Neural progenitor cell (in vitro differentiated cells): ENCODE results near the gene PPT2. TPM values are rescaled to one million over a fixed set of nuclear protein-coding genes. Genes with fewer than 3 reads are reported as not detected.

Experiments
- DNase-seq: peaks from one replicate; pipeline ENCODE4 v3.0.0-alpha.2; 2016; ENCODE audit warnings: low spot score
- H2AFZ ChIP-seq: fragments of 200-600 bp; sonication (generic); replicated peaks from 2 replicates; pipeline ENCODE4 v1.6.1; 2016; ENCODE audit warnings: antibody characterized with exemption
- H3F3A ChIP-seq: fragments of 200-600 bp; sonication (generic); 2 replicates; pipeline ENCODE4 v1.6.1; 2016; ENCODE audit warnings: antibody characterized with exemption, low read depth
- H3K27ac ChIP-seq: fragments of 200-600 bp; sonication (generic); 2 replicates; pipeline ENCODE4 v1.5.1; 2016; ENCODE audit warnings: mild to moderate bottlenecking
- H3K27me3 ChIP-seq: fragments of 200-600 bp; sonication (generic); 2 replicates; pipeline ENCODE4 v1.6.1; 2016; ENCODE audit warnings: mild to moderate bottlenecking, moderate library complexity
- H3K36me3 ChIP-seq: fragments of 200-600 bp; sonication (generic); 2 replicates; pipeline ENCODE4 v1.5.1; 2016
- H3K4me1 ChIP-seq: fragments of 200-600 bp; sonication (generic); 2 replicates; pipeline ENCODE4 v1.6.1; 2016; ENCODE audit warnings: mixed run types
- H3K4me2 ChIP-seq: fragments of 200-600 bp; sonication (generic); 2 replicates; pipeline ENCODE4 v1.6.1; 2016
- H3K4me3 ChIP-seq: fragments of 200-600 bp; sonication (generic); 2 replicates; pipeline ENCODE4 v1.5.1; 2016
- H3K79me2 ChIP-seq: fragments of 200-600 bp; sonication (generic); 2 replicates; pipeline ENCODE4 v1.6.1; 2016; ENCODE audit warnings: low read depth
- H3K9ac ChIP-seq: fragments of 200-600 bp; sonication (generic); 2 replicates; pipeline ENCODE4 v1.6.1; 2016
- H3K9me3 ChIP-seq: fragments of 200-600 bp; sonication (generic); 2 replicates; pipeline ENCODE4 v1.5.1; 2016; ENCODE audit warnings: low read depth
- H4K20me1 ChIP-seq: fragments of 200-600 bp; sonication (generic); 2 replicates; pipeline ENCODE4 v1.6.1; 2016; ENCODE audit warnings: low read depth
- H3K27ac Mint-ChIP-seq: 3 replicates; pipeline ENCODE4 v1.8.0; 2021; ENCODE audit warnings: mixed read lengths
- H3K27me3 Mint-ChIP-seq: 2 replicates; pipeline ENCODE4 v1.8.0; 2022; ENCODE audit warnings: low read depth, mild to moderate bottlenecking, inconsistent platforms, moderate library complexity, mixed read lengths; ENCODE audit not compliant: insufficient read depth
- H3K36me3 Mint-ChIP-seq: 3 replicates; pipeline ENCODE4 v1.8.0; 2021; ENCODE audit warnings: mixed read lengths
- H3K4me1 Mint-ChIP-seq: 3 replicates; pipeline ENCODE4 v1.8.0; 2021; ENCODE audit warnings: mixed read lengths
- H3K4me3 Mint-ChIP-seq: 3 replicates; pipeline ENCODE4 v1.8.0; 2021; ENCODE audit warnings: mild to moderate bottlenecking, moderate library complexity, mixed read lengths
- H3K9me3 Mint-ChIP-seq: 3 replicates; pipeline ENCODE4 v1.8.0; 2020; ENCODE audit warnings: mixed read lengths
- CTCF ChIP-seq: fragments of 200-600 bp; sonication (generic); IDR thresholded peaks from 2 replicates; pipeline ENCODE4 v1.5.1; 2017; ENCODE audit warnings: antibody characterized with exemption, mild to moderate bottlenecking
- EZH2 ChIP-seq: fragments of 200-600 bp; sonication (generic); IDR thresholded peaks from 2 replicates; pipeline ENCODE4 v1.6.1; 2017; ENCODE audit warnings: antibody characterized with exemption, mild to moderate bottlenecking, moderate library complexity
- EZH2phosphoT487 ChIP-seq: fragments of 200-600 bp; sonication (generic); IDR thresholded peaks from 2 replicates; pipeline ENCODE4 v1.6.1; 2017; ENCODE audit warnings: antibody characterized with exemption
- total RNA-seq: library from RNA; depleted of rRNA; stranded (reverse); fragments of >200 nt; gene quantifications from 2 replicates; pipeline ENCODE4 v1.2.3, GENCODE V29; 2015; ENCODE audit warnings: low replicate concordance

PPT2 gene
- total RNA-seq, 1 donor from 2014 or later = 18.6 TPM

GRCh38 chr6:32146687-32147086 is 7.3 kb upstream of the PPT2 start:
- H3K36me3 ChIP-seq = no peaks in the 10 kb centered on the region
- no peak overlapping the region for H3K9ac ChIP-seq
- no peak overlapping the region for H2AFZ ChIP-seq
- H3K79me2 ChIP-seq = no peaks in the 10 kb centered on the region
- H3F3A ChIP-seq = peaks cover 11% of the 10 kb centered on the region
- Mint-ChIP-seq H3K9me3 (no peaks in the 10 kb centered on the region), H3K4me1 (peaks cover 30% of the 10 kb centered on the region), H3K27me3 (peaks cover 6% of the 10 kb centered on the region), H3K4me3 (no peak overlapping the region), H3K27ac (peak overlapping the region; percentile 23), H3K36me3 (peaks cover 19% of the 10 kb centered on the region)
- H3K4me3 ChIP-seq = no peak overlapping the region
- TF ChIP-seq EZH2 (no peak), EZH2phosphoT487 (no peak), CTCF (no peak)
- H3K9me3 ChIP-seq = no peaks in the 10 kb centered on the region
- H3K4me2 ChIP-seq = no peak overlapping the region
- no peaks in the 10 kb centered on the region for H4K20me1 ChIP-seq
- no peak for DNase-seq
- H3K27ac ChIP-seq = no peak overlapping the region
- H3K27me3 ChIP-seq = peaks cover 46% of the 10 kb centered on the region
- peaks cover 4% of the 10 kb centered on the region for H3K4me1 ChIP-seq

GRCh38 chr6:32147401-32148132 is 6.4 kb upstream of the PPT2 start:
- Histone ChIP-seq H3K4me1 (peaks cover 11% of the 10 kb centered on the region), H3K4me3 (no peak overlapping the region), H3K4me2 (peak overlapping the region; percentile 41), H3K9me3 (no peaks in the 10 kb centered on the region), H3K79me2 (no peaks in the 10 kb centered on the region), H3K9ac (no peak overlapping the region), H3K27me3 (peaks cover 55% of the 10 kb centered on the region), H4K20me1 (no peaks in the 10 kb centered on the region), H2AFZ (no peak overlapping the region), H3F3A (peaks cover 18% of the 10 kb centered on the region), H3K27ac (no peak overlapping the region), H3K36me3 (no peaks in the 10 kb centered on the region)
- peaks cover 5% of the 10 kb centered on the region for H3K27me3 Mint-ChIP-seq
- TF ChIP-seq CTCF = no peak
- no peak for TF ChIP-seq EZH2
- no peak for TF ChIP-seq EZH2phosphoT487
- DNase-seq = no peak
- peaks cover 34% of the 10 kb centered on the region for H3K4me1 Mint-ChIP-seq
- peaks cover 19% of the 10 kb centered on the region for H3K36me3 Mint-ChIP-seq
- H3K9me3 Mint-ChIP-seq = no peaks in the 10 kb centered on the region
- H3K27ac Mint-ChIP-seq = peak overlapping the region; percentile 40
- no peak overlapping the region for H3K4me3 Mint-ChIP-seq

- peaks cover 18% of the 10 kb centered on the region for H3K4me1 ChIP-seq
- peaks cover 19% of the 10 kb centered on the region for H3K36me3 Mint-ChIP-seq
- no peak overlapping the region for H3K9ac ChIP-seq
- peak overlapping the region; percentile 40 for H3K27ac Mint-ChIP-seq
- H3K27me3 ChIP-seq = peaks cover 61% of the 10 kb centered on the region
- peaks cover 42% of the 10 kb centered on the region for H3K4me1 Mint-ChIP-seq
- no peaks in the 10 kb centered on the region for H3K9me3 ChIP-seq
- H3K36me3 ChIP-seq = no peaks in the 10 kb centered on the region
- H4K20me1 ChIP-seq = no peaks in the 10 kb centered on the region
- H3K4me3 ChIP-seq = peak overlapping the region; percentile 34
- no peak for TF ChIP-seq EZH2
- TF ChIP-seq CTCF = peak; percentile 39
- peaks cover 10% of the 10 kb centered on the region for H3K27me3 Mint-ChIP-seq
- no peaks in the 10 kb centered on the region for H3K79me2 ChIP-seq
- H3F3A ChIP-seq = peaks cover 18% of the 10 kb centered on the region
- no peaks in the 10 kb centered on the region for H3K9me3 Mint-ChIP-seq
- peak; percentile 70 for DNase-seq
- H3K4me3 Mint-ChIP-seq = peak overlapping the region; percentile 33
- peak overlapping the region; percentile 41 for H3K4me2 ChIP-seq
- H2AFZ ChIP-seq = no peak overlapping the region
- H3K27ac ChIP-seq = no peak overlapping the region
Observed at GRCh38 chr6:32148289-32149091, 5.5 kb upstream of the PPT2 start.
